K562 (cell line): Measurements from ENCODE around the gene B4GALT5.

ENCODE experiments used
- CHD1 ChIP-seq: fragments of 200-600 bp; sonication (generic); IDR thresholded peaks from one replicate; pipeline ENCODE4 v1.6.1; 2012; ENCODE audit warnings: mild to moderate bottlenecking, moderate library complexity, low read length, inconsistent platforms
- IFI16 ChIP-seq: fragments of 250-450 bp; sonication (Bioruptor Pico); IDR thresholded peaks from 2 replicates; pipeline ENCODE4 v2.1.2; 2022; ENCODE audit warnings: mild to moderate bottlenecking, inconsistent platforms
- KLF10 ChIP-seq: fragments of 250-450 bp; sonication (Bioruptor Pico); IDR thresholded peaks from 2 replicates; pipeline ENCODE4 v1.6.1; 2021; ENCODE audit warnings: matching md5 sums
- NFYB ChIP-seq: IDR thresholded peaks from 2 replicates; pipeline ENCODE4 v1.6.1; 2011; ENCODE audit warnings: mild to moderate bottlenecking, moderate library complexity; ENCODE audit not compliant: insufficient read length; ENCODE audit errors: extremely low read depth
- POLR2A ChIP-seq: fragments of 450-650 bp; conservative IDR thresholded peaks from 2 replicates; pipeline ENCODE4 v1.6.1; 2016
- POLR2AphosphoS5 ChIP-seq: IDR thresholded peaks from 2 replicates; pipeline ENCODE4 v1.6.1; 2011; ENCODE audit warnings: mild to moderate bottlenecking, low read depth, low read length, moderate library complexity; ENCODE audit not compliant: control insufficient read depth, insufficient read depth
- RFX5 ChIP-seq: IDR thresholded peaks from 2 replicates; pipeline ENCODE4 v1.6.1; 2011; ENCODE audit warnings: low read depth, mild to moderate bottlenecking, improper control_type of control experiment, low read length
- SIX5 ChIP-seq, 2 experiments: IDR thresholded peaks; 2 replicates each; pipeline ENCODE4 v1.6.1; 2011; ENCODE audit warnings: low read length in 2 of 2, borderline replicate concordance in 1 of 2, low read depth in 1 of 2, mild to moderate bottlenecking in 1 of 2, moderate library complexity in 1 of 2; ENCODE audit not compliant: insufficient read depth in 1 of 2
- SOX6 ChIP-seq: fragments of 450-650 bp; IDR thresholded peaks from 2 replicates; pipeline ENCODE4 v1.6.1; 2014; ENCODE audit warnings: mild to moderate bottlenecking
- TF ChIP-seq, protein P1 (sequence below): IDR thresholded peaks from 3 replicates; pipeline ENCODE4 v1.6.1; 2011; ENCODE audit warnings: borderline replicate concordance, mild to moderate bottlenecking; ENCODE audit not compliant: insufficient read length, insufficient read depth
- TF ChIP-seq, protein P2 (sequence below): fragments of 200-600 bp; sonication (generic); IDR thresholded peaks from one replicate; pipeline ENCODE4 v1.6.1; 2012; ENCODE audit warnings: mild to moderate bottlenecking, low read depth, low read length, inconsistent platforms
- TF ChIP-seq, protein P3 (sequence below): fragments of 150-350 bp; conservative IDR thresholded peaks from 2 replicates; pipeline ENCODE4 v1.6.1; 2014; ENCODE audit warnings: low read length
- TF ChIP-seq, protein P4 (sequence below): fragments of 250-450 bp; sonication (Bioruptor Pico); IDR thresholded peaks from 2 replicates; pipeline ENCODE4 v1.6.1; 2021; ENCODE audit warnings: mild to moderate bottlenecking

DNA sequence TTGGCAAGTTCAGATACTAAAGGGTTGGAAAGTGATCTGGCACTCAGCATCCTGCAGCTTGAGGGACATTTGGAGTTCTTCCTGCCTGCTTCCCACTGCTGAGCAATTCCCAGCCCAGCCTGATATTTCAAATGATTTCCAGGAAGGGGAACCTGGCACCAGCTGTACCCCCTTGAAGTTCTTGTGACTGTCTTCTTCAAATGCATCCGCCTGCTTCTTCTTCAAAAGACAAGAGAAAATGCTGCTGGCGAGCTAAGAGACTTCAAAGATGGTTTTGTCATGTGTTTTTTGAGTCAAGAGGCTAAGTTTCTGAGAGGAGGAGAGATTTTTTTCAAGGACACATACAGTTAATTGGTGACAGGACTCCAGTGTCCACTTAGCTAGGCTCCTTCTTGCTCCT is 42.6 kb upstream of the B4GALT5 start:
- no peak for TF ChIP-seq RFX5
- TF ChIP-seq SIX5 (IDR thresholded peaks at IDR 0.05; ENCODE audit: borderline replicate concordance in 1 of 2, insufficient read depth in 1 of 2, low read depth in 1 of 2, low read length in 2 of 2) = no peak
- TF ChIP-seq, protein P1, sequence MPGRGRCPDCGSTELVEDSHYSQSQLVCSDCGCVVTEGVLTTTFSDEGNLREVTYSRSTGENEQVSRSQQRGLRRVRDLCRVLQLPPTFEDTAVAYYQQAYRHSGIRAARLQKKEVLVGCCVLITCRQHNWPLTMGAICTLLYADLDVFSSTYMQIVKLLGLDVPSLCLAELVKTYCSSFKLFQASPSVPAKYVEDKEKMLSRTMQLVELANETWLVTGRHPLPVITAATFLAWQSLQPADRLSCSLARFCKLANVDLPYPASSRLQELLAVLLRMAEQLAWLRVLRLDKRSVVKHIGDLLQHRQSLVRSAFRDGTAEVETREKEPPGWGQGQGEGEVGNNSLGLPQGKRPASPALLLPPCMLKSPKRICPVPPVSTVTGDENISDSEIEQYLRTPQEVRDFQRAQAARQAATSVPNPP = no peak
- TF ChIP-seq NFYB = no peak
- no peak for TF ChIP-seq SOX6
- TF ChIP-seq, protein P2, sequence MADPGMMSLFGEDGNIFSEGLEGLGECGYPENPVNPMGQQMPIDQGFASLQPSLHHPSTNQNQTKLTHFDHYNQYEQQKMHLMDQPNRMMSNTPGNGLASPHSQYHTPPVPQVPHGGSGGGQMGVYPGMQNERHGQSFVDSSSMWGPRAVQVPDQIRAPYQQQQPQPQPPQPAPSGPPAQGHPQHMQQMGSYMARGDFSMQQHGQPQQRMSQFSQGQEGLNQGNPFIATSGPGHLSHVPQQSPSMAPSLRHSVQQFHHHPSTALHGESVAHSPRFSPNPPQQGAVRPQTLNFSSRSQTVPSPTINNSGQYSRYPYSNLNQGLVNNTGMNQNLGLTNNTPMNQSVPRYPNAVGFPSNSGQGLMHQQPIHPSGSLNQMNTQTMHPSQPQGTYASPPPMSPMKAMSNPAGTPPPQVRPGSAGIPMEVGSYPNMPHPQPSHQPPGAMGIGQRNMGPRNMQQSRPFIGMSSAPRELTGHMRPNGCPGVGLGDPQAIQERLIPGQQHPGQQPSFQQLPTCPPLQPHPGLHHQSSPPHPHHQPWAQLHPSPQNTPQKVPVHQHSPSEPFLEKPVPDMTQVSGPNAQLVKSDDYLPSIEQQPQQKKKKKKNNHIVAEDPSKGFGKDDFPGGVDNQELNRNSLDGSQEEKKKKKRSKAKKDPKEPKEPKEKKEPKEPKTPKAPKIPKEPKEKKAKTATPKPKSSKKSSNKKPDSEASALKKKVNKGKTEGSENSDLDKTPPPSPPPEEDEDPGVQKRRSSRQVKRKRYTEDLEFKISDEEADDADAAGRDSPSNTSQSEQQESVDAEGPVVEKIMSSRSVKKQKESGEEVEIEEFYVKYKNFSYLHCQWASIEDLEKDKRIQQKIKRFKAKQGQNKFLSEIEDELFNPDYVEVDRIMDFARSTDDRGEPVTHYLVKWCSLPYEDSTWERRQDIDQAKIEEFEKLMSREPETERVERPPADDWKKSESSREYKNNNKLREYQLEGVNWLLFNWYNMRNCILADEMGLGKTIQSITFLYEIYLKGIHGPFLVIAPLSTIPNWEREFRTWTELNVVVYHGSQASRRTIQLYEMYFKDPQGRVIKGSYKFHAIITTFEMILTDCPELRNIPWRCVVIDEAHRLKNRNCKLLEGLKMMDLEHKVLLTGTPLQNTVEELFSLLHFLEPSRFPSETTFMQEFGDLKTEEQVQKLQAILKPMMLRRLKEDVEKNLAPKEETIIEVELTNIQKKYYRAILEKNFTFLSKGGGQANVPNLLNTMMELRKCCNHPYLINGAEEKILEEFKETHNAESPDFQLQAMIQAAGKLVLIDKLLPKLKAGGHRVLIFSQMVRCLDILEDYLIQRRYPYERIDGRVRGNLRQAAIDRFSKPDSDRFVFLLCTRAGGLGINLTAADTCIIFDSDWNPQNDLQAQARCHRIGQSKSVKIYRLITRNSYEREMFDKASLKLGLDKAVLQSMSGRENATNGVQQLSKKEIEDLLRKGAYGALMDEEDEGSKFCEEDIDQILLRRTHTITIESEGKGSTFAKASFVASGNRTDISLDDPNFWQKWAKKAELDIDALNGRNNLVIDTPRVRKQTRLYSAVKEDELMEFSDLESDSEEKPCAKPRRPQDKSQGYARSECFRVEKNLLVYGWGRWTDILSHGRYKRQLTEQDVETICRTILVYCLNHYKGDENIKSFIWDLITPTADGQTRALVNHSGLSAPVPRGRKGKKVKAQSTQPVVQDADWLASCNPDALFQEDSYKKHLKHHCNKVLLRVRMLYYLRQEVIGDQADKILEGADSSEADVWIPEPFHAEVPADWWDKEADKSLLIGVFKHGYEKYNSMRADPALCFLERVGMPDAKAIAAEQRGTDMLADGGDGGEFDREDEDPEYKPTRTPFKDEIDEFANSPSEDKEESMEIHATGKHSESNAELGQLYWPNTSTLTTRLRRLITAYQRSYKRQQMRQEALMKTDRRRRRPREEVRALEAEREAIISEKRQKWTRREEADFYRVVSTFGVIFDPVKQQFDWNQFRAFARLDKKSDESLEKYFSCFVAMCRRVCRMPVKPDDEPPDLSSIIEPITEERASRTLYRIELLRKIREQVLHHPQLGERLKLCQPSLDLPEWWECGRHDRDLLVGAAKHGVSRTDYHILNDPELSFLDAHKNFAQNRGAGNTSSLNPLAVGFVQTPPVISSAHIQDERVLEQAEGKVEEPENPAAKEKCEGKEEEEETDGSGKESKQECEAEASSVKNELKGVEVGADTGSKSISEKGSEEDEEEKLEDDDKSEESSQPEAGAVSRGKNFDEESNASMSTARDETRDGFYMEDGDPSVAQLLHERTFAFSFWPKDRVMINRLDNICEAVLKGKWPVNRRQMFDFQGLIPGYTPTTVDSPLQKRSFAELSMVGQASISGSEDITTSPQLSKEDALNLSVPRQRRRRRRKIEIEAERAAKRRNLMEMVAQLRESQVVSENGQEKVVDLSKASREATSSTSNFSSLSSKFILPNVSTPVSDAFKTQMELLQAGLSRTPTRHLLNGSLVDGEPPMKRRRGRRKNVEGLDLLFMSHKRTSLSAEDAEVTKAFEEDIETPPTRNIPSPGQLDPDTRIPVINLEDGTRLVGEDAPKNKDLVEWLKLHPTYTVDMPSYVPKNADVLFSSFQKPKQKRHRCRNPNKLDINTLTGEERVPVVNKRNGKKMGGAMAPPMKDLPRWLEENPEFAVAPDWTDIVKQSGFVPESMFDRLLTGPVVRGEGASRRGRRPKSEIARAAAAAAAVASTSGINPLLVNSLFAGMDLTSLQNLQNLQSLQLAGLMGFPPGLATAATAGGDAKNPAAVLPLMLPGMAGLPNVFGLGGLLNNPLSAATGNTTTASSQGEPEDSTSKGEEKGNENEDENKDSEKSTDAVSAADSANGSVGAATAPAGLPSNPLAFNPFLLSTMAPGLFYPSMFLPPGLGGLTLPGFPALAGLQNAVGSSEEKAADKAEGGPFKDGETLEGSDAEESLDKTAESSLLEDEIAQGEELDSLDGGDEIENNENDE = no peak
- no peak for TF ChIP-seq POLR2AphosphoS5
- TF ChIP-seq CHD1 = no peak
- no peak for TF ChIP-seq KLF10 (CRISPR knock-in tag)
- TF ChIP-seq, protein P3, sequence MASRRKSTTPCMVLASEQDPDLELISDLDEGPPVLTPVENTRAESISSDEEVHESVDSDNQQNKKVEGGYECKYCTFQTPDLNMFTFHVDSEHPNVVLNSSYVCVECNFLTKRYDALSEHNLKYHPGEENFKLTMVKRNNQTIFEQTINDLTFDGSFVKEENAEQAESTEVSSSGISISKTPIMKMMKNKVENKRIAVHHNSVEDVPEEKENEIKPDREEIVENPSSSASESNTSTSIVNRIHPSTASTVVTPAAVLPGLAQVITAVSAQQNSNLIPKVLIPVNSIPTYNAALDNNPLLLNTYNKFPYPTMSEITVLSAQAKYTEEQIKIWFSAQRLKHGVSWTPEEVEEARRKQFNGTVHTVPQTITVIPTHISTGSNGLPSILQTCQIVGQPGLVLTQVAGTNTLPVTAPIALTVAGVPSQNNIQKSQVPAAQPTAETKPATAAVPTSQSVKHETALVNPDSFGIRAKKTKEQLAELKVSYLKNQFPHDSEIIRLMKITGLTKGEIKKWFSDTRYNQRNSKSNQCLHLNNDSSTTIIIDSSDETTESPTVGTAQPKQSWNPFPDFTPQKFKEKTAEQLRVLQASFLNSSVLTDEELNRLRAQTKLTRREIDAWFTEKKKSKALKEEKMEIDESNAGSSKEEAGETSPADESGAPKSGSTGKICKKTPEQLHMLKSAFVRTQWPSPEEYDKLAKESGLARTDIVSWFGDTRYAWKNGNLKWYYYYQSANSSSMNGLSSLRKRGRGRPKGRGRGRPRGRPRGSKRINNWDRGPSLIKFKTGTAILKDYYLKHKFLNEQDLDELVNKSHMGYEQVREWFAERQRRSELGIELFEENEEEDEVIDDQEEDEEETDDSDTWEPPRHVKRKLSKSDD = no peak
- TF ChIP-seq POLR2A = no peak
- TF ChIP-seq, protein P4, sequence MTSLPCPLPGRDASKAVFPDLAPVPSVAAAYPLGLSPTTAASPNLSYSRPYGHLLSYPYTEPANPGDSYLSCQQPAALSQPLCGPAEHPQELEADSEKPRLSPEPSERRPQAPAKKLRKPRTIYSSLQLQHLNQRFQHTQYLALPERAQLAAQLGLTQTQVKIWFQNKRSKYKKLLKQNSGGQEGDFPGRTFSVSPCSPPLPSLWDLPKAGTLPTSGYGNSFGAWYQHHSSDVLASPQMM = no peak
- TF ChIP-seq IFI16 (CRISPR knock-in tag) = no peak
